Measurements from ENCODE around the gene GOSR2. TPM values are rescaled to one million over a fixed set of nuclear protein-coding genes. Genes with fewer than 3 reads are reported as not detected.
A peak's percentile ranks its signal among the peaks of the same experiment; 100 is the strongest.

Gene GOSR2
- polyA plus RNA-seq, 1 donor (not counting 4 experiments of a cell fraction or from before 2014, with no cell fraction given), result 48.6 TPM

- H3K27ac ChIP-seq (ENCODE audit: control insufficient read depth, insufficient read depth, low read length), result peak overlapping the region; percentile 76
- H3K9me1 ChIP-seq (ENCODE audit: control insufficient read depth, extremely low read depth, insufficient read depth, low read length), result peaks cover 6% of the 10 kb centered on the region
- H3K79me2 ChIP-seq (ENCODE audit: control insufficient read depth, insufficient read depth, low read length), result peaks cover 58% of the 10 kb centered on the region
- dilution Hi-C loops (cut with MboI; ENCODE audit: extremely low pct_ligation_motif_present, low sequenced_read_pairs), result no loop called here
- peaks cover 24 to 34% of the 10 kb centered on the region in 2 experiments for H3K36me3 ChIP-seq (ENCODE audit: control insufficient read depth in 2 of 2, extremely low read depth in 1 of 2, insufficient read depth in 2 of 2, low read length in 2 of 2)
- peaks cover 21% of the 10 kb centered on the region for H4K20me1 ChIP-seq (ENCODE audit: control insufficient read depth, extremely low read depth, insufficient read depth, low read length)
- peak overlapping the region in 1 of 3 experiments; percentile 24 for H3K4me3 ChIP-seq (ENCODE audit: control insufficient read depth in 2 of 3, extremely low read depth in 1 of 3, insufficient read depth in 2 of 3, low read depth in 1 of 3, low read length in 3 of 3)
- H3K9me3 ChIP-seq (ENCODE audit: control insufficient read depth, low read depth, low read length), result no peaks in the 10 kb centered on the region
- FAIRE-seq (no peak), DNase-seq (ENCODE audit: low read depth, low spot score) (no peak)
- peak overlapping the region; percentile 60 for H3K4me2 ChIP-seq (ENCODE audit: control insufficient read depth, extremely low read depth, insufficient read depth, low read depth, low read length)
- H3K4me1 ChIP-seq (ENCODE audit: control insufficient read depth, extremely low read depth, insufficient read depth, low read length), result peaks cover 36% of the 10 kb centered on the region
- H3K9ac ChIP-seq (ENCODE audit: control insufficient read depth, extremely low read depth, insufficient read depth, low read length), result peak overlapping the region; percentile 34
- TF ChIP-seq EZH2 (IDR thresholded peaks at IDR 0.05; ENCODE audit: low read length) (no peak), CTCF (optimal IDR thresholded peaks at IDR 0.05 in 1 of 3, IDR thresholded peaks at IDR 0.05 in 1 of 3, conservative IDR thresholded peaks at IDR 0.05 in 1 of 3; ENCODE audit: extremely low read depth in 1 of 3, insufficient read depth in 2 of 3, low read length in 3 of 3) (no peak)
- no peak overlapping the region for H2AFZ ChIP-seq (ENCODE audit: control insufficient read depth, low read length)
- H3K27me3 ChIP-seq (ENCODE audit: control insufficient read depth, extremely low read depth, insufficient read depth, low read length), result no peaks in the 10 kb centered on the region
Observed at GRCh38 chr17:46928467-46929261, 5.7 kb downstream of the GOSR2 start.

GRCh38 chr17:46929413-46929812 is 6.5 kb downstream of the GOSR2 start:
- H3K4me3 ChIP-seq (ENCODE audit: control insufficient read depth in 2 of 3, extremely low read depth in 1 of 3, insufficient read depth in 2 of 3, low read depth in 1 of 3, low read length in 3 of 3), result peak overlapping the region in 1 of 3 experiments; percentile 24
- H3K27me3 ChIP-seq (ENCODE audit: control insufficient read depth, extremely low read depth, insufficient read depth, low read length), result no peaks in the 10 kb centered on the region
- H3K4me2 ChIP-seq (ENCODE audit: control insufficient read depth, extremely low read depth, insufficient read depth, low read depth, low read length), result peak overlapping the region; percentile 60
- H3K9me1 ChIP-seq (ENCODE audit: control insufficient read depth, extremely low read depth, insufficient read depth, low read length), result peaks cover 6% of the 10 kb centered on the region
- H4K20me1 ChIP-seq (ENCODE audit: control insufficient read depth, extremely low read depth, insufficient read depth, low read length), result peaks cover 21% of the 10 kb centered on the region
- peak overlapping the region; percentile 76 for H3K27ac ChIP-seq (ENCODE audit: control insufficient read depth, insufficient read depth, low read length)
- dilution Hi-C loops (cut with MboI; ENCODE audit: extremely low pct_ligation_motif_present, low sequenced_read_pairs), result no loop called here
- no peaks in the 10 kb centered on the region for H3K9me3 ChIP-seq (ENCODE audit: control insufficient read depth, low read depth, low read length)
- peak overlapping the region; percentile 34 for H3K9ac ChIP-seq (ENCODE audit: control insufficient read depth, extremely low read depth, insufficient read depth, low read length)
- DNase-seq (ENCODE audit: low read depth, low spot score), result peak; percentile 76
- FAIRE-seq, result peak; percentile 93
- no peak for TF ChIP-seq CTCF (optimal IDR thresholded peaks at IDR 0.05 in 1 of 3, IDR thresholded peaks at IDR 0.05 in 1 of 3, conservative IDR thresholded peaks at IDR 0.05 in 1 of 3; ENCODE audit: extremely low read depth in 1 of 3, insufficient read depth in 2 of 3, low read length in 3 of 3)
- no peak for TF ChIP-seq EZH2 (IDR thresholded peaks at IDR 0.05; ENCODE audit: low read length)
- H2AFZ ChIP-seq (ENCODE audit: control insufficient read depth, low read length), result no peak overlapping the region
- H3K36me3 ChIP-seq (ENCODE audit: control insufficient read depth in 2 of 2, extremely low read depth in 1 of 2, insufficient read depth in 2 of 2, low read length in 2 of 2), result peaks cover 30 to 41% of the 10 kb centered on the region in 2 experiments
- H3K4me1 ChIP-seq (ENCODE audit: control insufficient read depth, extremely low read depth, insufficient read depth, low read length), result peaks cover 29% of the 10 kb centered on the region
- H3K79me2 ChIP-seq (ENCODE audit: control insufficient read depth, insufficient read depth, low read length), result peaks cover 50% of the 10 kb centered on the region

Measured in keratinocyte (primary cell).